GM04503 (cell line): ENCODE measurements around the gene GALNTL6.

Experiments used
- DNase-seq: peaks from one replicate; pipeline ENCODE4 v3.0.0-alpha.2; 2012; ENCODE audit warnings: low read depth

Gene GALNTL6

GRCh38 chr4:172809319-172809718 lies 996.1 kb downstream of the GALNTL6 start:
- no peak for DNase-seq

DNA sequence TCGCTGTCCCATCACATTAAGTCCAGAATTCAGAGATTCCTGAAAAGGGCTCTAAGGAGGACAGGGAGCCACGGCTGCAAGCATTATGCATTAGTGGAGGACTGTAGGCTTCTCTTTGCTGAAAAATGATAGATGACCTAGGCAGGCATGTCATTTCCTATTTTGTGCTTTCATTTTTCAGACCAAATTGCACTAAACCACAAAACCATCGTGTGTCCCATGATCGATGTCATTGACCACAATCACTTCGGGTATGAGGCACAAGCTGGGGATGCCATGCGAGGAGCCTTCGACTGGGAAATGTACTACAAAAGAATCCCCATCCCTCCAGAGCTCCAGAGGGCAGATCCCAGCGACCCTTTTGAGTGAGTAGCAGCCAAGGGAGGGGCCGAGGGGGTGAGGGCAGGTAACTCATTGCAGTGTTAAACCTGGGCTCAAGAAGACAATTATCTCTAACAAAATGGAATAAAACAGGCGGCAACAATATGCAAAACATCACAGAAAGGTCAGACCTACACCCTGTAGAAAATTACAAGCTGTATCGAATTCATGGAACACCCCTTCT lies 1000.2 kb downstream of the GALNTL6 start:
- no peak for DNase-seq

DNA sequence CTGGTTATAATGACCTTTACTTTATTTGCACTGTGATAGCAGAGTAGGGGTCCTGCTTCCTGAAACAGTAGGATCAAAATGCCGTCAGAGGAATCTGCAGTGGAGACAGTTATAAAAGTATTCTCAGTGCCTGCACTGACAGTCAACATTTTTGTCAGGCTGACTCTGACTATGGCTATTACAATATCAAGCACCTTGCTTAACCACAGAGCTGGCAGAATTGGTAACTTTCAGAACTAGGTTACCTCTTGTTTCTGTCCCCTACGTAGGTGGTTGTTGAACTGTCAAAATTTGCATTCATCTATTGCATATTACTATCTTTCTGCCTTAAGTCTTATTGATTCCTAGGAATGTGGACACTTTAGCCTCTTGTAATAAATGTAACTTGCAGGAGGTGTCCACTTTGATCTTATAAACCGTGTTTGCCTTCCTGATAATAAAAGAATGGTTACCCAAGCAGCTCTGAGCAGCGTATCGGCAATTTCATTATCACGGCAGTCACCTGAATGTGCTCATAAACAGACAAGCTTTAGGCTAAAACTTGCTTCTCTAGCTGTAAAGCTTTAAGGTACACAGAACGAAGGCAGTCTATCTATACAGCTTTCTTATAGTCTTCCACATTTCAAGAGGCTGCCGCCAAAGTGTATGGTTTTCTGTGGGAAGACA lies 1002.4 kb downstream of the GALNTL6 start:
- DNase-seq, result no peak

GRCh38 chr4:172818901-172819300 lies 1005.7 kb downstream of the GALNTL6 start:
- no peak for DNase-seq

DNA sequence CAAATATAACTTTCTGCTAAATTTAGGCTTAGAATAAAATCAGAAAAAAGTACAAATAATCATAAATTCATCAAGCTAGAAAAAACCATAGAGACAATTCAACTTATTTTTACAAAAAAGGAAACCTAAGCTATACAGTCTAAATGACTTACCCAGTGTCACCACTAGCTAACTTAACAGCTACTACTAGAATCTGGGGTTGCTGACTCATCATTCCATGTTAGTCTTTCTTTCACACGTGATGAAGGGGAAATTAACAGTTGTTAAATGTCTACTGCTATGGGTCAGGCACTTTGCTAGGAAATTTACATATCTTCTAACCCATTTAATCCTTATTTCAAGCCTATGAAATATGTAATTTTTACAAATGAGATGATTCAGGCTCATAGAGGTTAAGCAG lies 1006.1 kb downstream of the GALNTL6 start:
- DNase-seq, result no peak

GRCh38 chr4:172822331-172822730 lies 1009.1 kb downstream of the GALNTL6 start:
- DNase-seq, result no peak

DNA sequence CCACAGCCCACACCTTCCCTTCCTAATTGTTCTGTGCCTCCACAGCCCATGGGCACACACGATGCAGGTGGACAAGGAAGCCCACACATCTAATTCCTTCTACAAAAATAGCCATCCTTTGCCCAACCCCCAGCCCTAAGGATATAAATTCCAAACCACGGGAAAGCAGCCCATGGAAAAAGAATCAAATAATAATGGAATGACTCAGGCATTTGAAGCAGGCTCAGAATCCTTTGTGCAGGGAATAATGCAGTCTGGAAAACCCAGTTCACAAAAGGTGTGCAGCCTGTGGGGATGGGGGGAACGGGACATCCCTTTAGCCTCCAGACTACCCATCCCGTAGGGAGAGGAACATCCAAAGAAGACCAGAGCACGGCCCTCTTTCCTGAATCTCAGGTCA lies 1013.1 kb downstream of the GALNTL6 start:
- DNase-seq, result no peak

DNA sequence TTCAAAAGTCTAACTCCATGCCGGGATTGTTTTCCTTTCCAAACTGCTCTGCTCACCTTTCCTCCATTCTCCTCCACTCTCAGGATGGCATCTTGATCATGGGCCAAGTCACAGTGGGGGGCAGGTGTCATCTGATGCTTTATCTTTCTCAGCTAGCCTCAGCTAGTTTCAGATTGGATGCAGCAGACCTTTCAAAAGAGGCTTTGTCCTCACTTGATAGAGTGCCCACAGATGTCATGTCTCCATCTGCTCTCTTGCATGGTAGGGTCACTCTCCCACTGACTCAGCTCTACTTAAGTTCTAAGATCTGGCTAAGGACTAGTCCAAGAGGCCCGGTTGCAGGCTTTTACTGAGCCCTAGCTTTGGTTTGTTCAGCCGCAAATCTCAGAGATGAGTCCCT lies 1013.7 kb downstream of the GALNTL6 start:
- DNase-seq, result no peak

DNA sequence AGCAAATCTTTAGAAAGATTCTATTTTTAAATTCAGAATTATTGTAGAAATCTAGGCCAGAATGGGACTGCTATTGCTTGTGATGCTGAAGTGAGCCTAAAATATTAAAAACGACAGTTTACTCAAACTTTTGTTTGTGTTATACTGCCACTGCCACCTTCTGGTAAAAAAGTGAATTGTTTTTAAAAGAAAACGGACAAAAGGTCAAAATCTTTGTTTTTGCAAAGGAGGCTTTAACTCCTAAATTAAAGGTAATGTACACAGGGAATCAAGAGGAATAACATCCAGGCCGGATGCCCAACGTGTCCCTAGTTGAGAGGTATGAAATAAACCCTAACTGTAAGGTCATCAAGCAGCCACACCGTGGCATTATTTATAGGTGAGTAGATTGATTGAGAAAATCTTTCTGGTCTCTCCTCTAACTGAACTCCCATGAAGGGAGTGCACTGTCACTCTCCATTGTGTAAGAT lies 1017.1 kb downstream of the GALNTL6 start:
- no peak for DNase-seq

DNA sequence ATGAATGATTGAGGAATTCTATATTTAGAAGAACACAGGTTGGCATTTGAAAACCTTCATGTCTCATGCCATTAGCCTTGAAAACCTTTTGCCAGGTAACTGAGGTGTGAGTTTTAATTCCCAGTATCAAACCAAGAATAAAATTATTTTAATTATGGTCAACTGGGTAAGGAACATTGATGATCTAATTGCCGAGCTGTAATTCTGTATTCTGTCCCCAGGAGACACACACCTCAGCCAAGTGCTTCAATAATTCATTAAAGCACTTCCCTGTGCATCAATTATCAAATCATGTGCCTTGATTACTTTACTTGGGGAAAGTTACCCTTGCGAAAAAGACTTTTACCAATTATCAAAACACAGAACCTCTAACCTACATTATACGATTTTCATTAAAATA lies 1023.5 kb downstream of the GALNTL6 start:
- no peak for DNase-seq

GRCh38 chr4:172838111-172838510 lies 1024.9 kb downstream of the GALNTL6 start:
- DNase-seq, result no peak

GRCh38 chr4:172838943-172839342 lies 1025.7 kb downstream of the GALNTL6 start:
- no peak for DNase-seq

GRCh38 chr4:172842779-172843178 lies 1029.6 kb downstream of the GALNTL6 start:
- DNase-seq, result no peak

GRCh38 chr4:172843192-172843591 lies 1030.0 kb downstream of the GALNTL6 start:
- no peak for DNase-seq

DNA sequence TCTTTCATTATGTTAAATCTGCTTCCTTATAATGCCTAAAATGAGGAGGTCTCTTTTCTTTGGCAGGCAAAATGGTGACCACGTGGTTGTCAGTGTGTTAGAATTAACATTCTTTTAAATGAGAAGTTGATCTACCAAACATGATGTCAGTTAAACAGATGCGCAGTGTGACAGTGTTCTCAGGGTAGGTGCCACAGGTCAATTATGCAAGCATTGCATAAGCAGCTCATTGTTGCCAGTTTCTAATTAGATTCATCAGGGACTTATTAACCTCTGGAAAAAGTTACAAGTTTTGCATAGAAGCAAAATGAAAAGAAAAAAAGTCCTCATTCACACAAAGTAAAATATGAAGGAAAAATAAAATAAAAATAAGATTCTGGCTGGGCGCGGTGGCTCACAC lies 1031.4 kb downstream of the GALNTL6 start:
- no peak for DNase-seq

GRCh38 chr4:172845281-172845680 lies 1032.1 kb downstream of the GALNTL6 start:
- no peak for DNase-seq

- peak; percentile 14 for DNase-seq
Observed at GRCh38 chr4:172850838-172851237, 1037.6 kb downstream of the GALNTL6 start.

- no peak for DNase-seq
Observed at GRCh38 chr4:172851534-172851933, 1038.3 kb downstream of the GALNTL6 start.

DNA sequence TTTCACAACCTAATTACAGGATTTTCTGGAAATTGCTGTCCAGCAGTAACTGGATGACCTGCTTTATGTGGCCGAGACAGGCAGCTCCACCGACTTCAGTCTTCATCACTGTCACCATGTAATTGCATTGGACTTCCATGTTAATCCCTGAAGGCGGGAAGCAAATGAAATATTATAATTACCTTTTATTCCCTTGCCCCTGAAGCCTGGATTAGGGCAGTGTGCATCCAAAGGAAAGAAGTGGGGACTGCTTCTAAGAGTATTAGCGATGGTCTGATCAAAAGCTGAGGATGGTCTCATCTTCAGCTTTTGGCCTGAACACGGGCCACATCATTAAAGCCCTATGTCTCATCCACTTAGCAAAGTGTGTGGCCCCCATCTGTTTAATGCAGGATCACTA lies 1043.8 kb downstream of the GALNTL6 start:
- DNase-seq, result no peak

GRCh38 chr4:172858731-172859230 lies 1045.6 kb downstream of the GALNTL6 start:
- DNase-seq, result no peak

DNA sequence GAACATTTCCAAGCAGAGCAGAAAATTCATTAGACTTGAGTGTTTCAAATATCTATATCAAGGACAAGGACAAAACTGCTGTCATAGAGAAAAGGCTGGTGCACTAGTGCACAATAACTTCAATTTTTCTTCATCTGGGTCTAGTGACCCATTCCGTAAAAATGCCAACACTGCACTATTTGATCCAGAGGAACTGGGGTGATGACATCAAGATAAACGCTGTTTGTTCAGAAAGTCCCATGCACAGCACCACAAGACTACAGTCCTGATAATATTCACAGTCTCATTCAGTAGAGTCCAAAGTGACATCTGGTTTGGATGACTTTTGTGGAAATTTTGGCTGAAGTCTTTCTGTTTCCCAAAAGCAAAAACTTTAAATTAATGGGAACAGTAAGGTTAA lies 1051.9 kb downstream of the GALNTL6 start:
- no peak for DNase-seq

DNA sequence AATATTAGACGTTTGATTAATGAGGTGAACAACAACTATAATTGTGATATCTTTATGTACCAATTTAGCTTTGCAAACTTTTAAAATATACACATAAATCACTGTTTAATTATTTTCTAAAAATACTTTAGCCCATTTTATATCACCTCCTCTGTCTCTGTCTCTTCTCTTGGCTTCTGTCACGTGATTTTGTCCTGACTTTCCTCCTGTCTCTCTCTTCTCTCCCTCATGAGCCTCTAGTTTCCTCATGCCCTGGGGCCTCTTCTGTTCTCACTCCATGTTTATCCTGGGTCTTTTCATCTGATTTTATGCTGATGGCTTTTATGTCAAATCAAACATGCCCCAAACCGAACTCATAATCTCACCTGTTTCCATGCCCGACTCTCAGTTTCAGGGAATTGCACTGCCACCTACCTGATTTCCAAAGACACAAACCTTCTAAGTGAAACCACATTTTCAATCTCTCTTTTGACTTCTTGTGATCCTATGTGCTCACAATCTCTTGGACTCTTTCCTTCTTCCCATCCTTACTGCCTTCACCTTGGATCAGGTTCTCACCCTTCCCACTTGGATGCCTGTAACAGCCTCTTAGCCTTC lies 1052.4 kb downstream of the GALNTL6 start:
- DNase-seq, result no peak

- no peak for DNase-seq
Observed at GRCh38 chr4:172866421-172866820, 1053.2 kb downstream of the GALNTL6 start.
